Measurements from ENCODE around the gene TEX2. TPM values are rescaled to one million over a fixed set of nuclear protein-coding genes. Genes with fewer than 3 reads are reported as not detected.

The TEX2 gene
- total and polyA plus RNA-seq, 9 of the 15 experiments (the other 6 are each of a cell fraction or from before 2014, with no cell fraction given): 4.1 to 27.6 (median 19.3) TPM

DNA sequence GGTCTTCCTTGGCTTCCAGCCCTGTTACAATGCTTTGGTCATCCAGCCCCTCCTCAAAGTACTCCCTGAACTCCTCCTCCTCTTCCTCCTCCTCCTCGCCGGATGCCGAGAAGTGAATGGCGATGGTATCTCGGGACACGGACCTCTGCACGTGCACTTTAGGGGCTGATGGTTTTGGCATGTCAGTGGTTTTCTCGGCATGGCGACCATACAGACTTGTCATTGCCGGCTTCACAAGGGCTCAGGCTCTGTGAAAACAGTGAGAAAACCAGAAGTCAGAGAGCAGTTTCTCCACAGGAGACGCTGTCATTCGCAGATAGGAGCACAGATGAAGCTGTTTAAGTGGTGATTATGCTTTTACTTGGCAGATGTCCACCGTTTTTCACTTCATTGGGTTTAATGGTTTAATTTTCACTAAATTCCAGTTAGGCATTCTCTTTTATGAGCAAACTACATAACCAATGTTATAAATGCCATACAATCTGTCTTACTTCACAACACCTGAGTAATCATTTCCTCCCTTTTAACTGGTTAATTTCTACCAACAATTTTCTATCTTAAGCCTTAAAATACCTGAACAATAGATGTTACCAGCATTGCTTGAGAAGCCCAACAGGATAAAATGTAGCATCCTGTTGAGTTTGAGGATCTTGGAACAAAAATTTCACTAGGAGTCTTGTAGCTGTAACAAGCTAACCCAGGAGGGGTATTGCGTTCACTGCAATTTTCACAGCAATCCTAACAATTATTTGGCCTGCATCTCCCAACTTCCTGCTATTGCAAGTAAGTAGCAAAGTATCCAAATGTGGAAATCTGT lies 48.9 kb downstream of the TEX2 start (continued):
- TF ChIP-seq FOXO4 (CRISPR knock-in tag; IDR thresholded peaks at IDR 0.05) (no peak), GTF2F1 (IDR thresholded peaks at IDR 0.05; ENCODE audit: low read depth, low read length) (no peak), NFIC (IDR thresholded peaks at IDR 0.05) (peak; percentile 94), DPF2 (IDR thresholded peaks at IDR 0.05) (peak; percentile 88), PHB2 (IDR thresholded peaks at IDR 0.05; ENCODE audit: low read depth) (no peak), ID3 (CRISPR knock-in tag; IDR thresholded peaks at IDR 0.05) (no peak), ID3 (tag; IDR thresholded peaks at IDR 0.05) (no peak), ZNF24 (IDR thresholded peaks at IDR 0.05) (no peak), EGR1 (conservative IDR thresholded peaks at IDR 0.05) (no peak), TAF7 (tag; IDR thresholded peaks at IDR 0.05) (no peak), FOXK1 (CRISPR knock-in tag; IDR thresholded peaks at IDR 0.05; ENCODE audit: borderline replicate concordance) (no peak), ZNF263 (CRISPR knock-in tag; IDR thresholded peaks at IDR 0.05; ENCODE audit: borderline replicate concordance) (peak; percentile 98), MTA1 (IDR thresholded peaks at IDR 0.05; ENCODE audit: borderline replicate concordance) (peak; percentile 47; the same call in 1 of the 2 replicates), DDX20 (tag; IDR thresholded peaks at IDR 0.05; ENCODE audit: low read depth) (no peak), TRIM28 (IDR thresholded peaks at IDR 0.05) (no peak)
- TF ChIP-seq, protein P1, sequence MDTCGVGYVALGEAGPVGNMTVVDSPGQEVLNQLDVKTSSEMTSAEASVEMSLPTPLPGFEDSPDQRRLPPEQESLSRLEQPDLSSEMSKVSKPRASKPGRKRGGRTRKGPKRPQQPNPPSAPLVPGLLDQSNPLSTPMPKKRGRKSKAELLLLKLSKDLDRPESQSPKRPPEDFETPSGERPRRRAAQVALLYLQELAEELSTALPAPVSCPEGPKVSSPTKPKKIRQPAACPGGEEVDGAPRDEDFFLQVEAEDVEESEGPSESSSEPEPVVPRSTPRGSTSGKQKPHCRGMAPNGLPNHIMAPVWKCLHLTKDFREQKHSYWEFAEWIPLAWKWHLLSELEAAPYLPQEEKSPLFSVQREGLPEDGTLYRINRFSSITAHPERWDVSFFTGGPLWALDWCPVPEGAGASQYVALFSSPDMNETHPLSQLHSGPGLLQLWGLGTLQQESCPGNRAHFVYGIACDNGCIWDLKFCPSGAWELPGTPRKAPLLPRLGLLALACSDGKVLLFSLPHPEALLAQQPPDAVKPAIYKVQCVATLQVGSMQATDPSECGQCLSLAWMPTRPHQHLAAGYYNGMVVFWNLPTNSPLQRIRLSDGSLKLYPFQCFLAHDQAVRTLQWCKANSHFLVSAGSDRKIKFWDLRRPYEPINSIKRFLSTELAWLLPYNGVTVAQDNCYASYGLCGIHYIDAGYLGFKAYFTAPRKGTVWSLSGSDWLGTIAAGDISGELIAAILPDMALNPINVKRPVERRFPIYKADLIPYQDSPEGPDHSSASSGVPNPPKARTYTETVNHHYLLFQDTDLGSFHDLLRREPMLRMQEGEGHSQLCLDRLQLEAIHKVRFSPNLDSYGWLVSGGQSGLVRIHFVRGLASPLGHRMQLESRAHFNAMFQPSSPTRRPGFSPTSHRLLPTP (IDR thresholded peaks at IDR 0.05; ENCODE audit: borderline replicate concordance, extremely low read depth, insufficient read length): no peak
- TF ChIP-seq, protein P2, sequence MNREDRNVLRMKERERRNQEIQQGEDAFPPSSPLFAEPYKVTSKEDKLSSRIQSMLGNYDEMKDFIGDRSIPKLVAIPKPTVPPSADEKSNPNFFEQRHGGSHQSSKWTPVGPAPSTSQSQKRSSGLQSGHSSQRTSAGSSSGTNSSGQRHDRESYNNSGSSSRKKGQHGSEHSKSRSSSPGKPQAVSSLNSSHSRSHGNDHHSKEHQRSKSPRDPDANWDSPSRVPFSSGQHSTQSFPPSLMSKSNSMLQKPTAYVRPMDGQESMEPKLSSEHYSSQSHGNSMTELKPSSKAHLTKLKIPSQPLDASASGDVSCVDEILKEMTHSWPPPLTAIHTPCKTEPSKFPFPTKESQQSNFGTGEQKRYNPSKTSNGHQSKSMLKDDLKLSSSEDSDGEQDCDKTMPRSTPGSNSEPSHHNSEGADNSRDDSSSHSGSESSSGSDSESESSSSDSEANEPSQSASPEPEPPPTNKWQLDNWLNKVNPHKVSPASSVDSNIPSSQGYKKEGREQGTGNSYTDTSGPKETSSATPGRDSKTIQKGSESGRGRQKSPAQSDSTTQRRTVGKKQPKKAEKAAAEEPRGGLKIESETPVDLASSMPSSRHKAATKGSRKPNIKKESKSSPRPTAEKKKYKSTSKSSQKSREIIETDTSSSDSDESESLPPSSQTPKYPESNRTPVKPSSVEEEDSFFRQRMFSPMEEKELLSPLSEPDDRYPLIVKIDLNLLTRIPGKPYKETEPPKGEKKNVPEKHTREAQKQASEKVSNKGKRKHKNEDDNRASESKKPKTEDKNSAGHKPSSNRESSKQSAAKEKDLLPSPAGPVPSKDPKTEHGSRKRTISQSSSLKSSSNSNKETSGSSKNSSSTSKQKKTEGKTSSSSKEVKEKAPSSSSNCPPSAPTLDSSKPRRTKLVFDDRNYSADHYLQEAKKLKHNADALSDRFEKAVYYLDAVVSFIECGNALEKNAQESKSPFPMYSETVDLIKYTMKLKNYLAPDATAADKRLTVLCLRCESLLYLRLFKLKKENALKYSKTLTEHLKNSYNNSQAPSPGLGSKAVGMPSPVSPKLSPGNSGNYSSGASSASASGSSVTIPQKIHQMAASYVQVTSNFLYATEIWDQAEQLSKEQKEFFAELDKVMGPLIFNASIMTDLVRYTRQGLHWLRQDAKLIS (CRISPR knock-in tag; IDR thresholded peaks at IDR 0.05): no peak
